HepG2 (cell line): ENCODE results near the gene WWTR1. TPM values are rescaled to one million over a fixed set of nuclear protein-coding genes. Genes with fewer than 3 reads are reported as not detected.
A peak's percentile ranks its signal among the peaks of the same experiment; 100 is the strongest.

ENCODE experiments used
- CENPT ChIP-seq: sonication (generic); formaldehyde crosslinking; IDR thresholded peaks from 2 replicates; pipeline ENCODE4 v1.8.0; 2022; ENCODE audit warnings: low read depth, mild to moderate bottlenecking, moderate library complexity, missing genetic modification reagents
- ELF3 ChIP-seq: IDR thresholded peaks from 2 replicates; pipeline ENCODE4 v1.6.1; 2016; ENCODE audit warnings: missing genetic modification reagents, missing compliant biosample characterization
- GFI1 ChIP-seq: sonication (generic); formaldehyde crosslinking; IDR thresholded peaks from 2 replicates; pipeline ENCODE4 v1.5.0; 2020; ENCODE audit warnings: missing genetic modification reagents, mild to moderate bottlenecking, borderline replicate concordance
- HINFP ChIP-seq: sonication (generic); formaldehyde crosslinking; IDR thresholded peaks from 2 replicates; pipeline ENCODE4 v1.4.0; 2020; ENCODE audit warnings: low read depth, mild to moderate bottlenecking, missing genetic modification reagents
- IKZF4 ChIP-seq: sonication (generic); formaldehyde crosslinking; IDR thresholded peaks from 2 replicates; pipeline ENCODE4 v1.5.1; 2020; ENCODE audit warnings: borderline replicate concordance, mild to moderate bottlenecking, low read depth, missing genetic modification reagents; ENCODE audit errors: not compliant biosample characterization
- MED13 ChIP-seq: sonication (generic); formaldehyde crosslinking; IDR thresholded peaks from 2 replicates; pipeline ENCODE4 v1.5.0; 2020; ENCODE audit warnings: missing genetic modification reagents
- NCOA5 ChIP-seq: sonication (generic); formaldehyde crosslinking; IDR thresholded peaks from 2 replicates; pipeline ENCODE4 v1.4.0; 2020; ENCODE audit warnings: missing genetic modification reagents
- PHF21A ChIP-seq: sonication (generic); formaldehyde crosslinking; IDR thresholded peaks from 2 replicates; pipeline ENCODE4 v1.5.0; 2020; ENCODE audit warnings: mild to moderate bottlenecking, missing genetic modification reagents
- SOX13 ChIP-seq, 3 experiments: fragments of 450-650 bp in 1 of 3; sonication (generic) in 1 of 3; formaldehyde crosslinking in 1 of 3; IDR thresholded peaks in 2 of 3; conservative IDR thresholded peaks in 1 of 3; 2 replicates each; pipeline versions ENCODE4 v1.5.0 to v1.6.1; 2016 to 2020; ENCODE audit warnings: antibody characterized with exemption in 1 of 3, mild to moderate bottlenecking in 1 of 3, missing compliant biosample characterization in 1 of 3, missing genetic modification reagents in 1 of 3, moderate library complexity in 1 of 3
- TARDBP ChIP-seq: sonication (generic); formaldehyde crosslinking; IDR thresholded peaks from 2 replicates; pipeline ENCODE4 v1.8.0; 2022; ENCODE audit warnings: mild to moderate bottlenecking, missing genetic modification reagents
- TGIF2 ChIP-seq: IDR thresholded peaks from 2 replicates; pipeline ENCODE4 v1.6.1; 2016; ENCODE audit warnings: control low read depth, missing compliant biosample characterization
- ZNF263 ChIP-seq: sonication (generic); formaldehyde crosslinking; IDR thresholded peaks from 2 replicates; pipeline ENCODE4 v1.4.0; 2020; ENCODE audit warnings: missing genetic modification reagents
- ZNF335 ChIP-seq: sonication (generic); formaldehyde crosslinking; IDR thresholded peaks from 2 replicates; pipeline ENCODE4 v1.4.0; 2020; ENCODE audit warnings: missing genetic modification reagents
- ZNF768 ChIP-seq: sonication (generic); formaldehyde crosslinking; IDR thresholded peaks from 2 replicates; pipeline ENCODE4 v1.4.0; 2020; ENCODE audit warnings: missing genetic modification reagents
- ZNF790 ChIP-seq: sonication (generic); formaldehyde crosslinking; IDR thresholded peaks from 2 replicates; pipeline ENCODE4 v1.8.0; 2022; ENCODE audit warnings: missing genetic modification reagents, mild to moderate bottlenecking, borderline replicate concordance
- ZSCAN29 ChIP-seq: sonication (generic); formaldehyde crosslinking; conservative IDR thresholded peaks from 2 replicates; pipeline ENCODE4 v1.4.0; 2020; ENCODE audit warnings: mild to moderate bottlenecking, missing genetic modification reagents
- polyA plus RNA-seq, 8 experiments: library from polyadenylated mRNA; depleted of rRNA in 3 of 8; stranded (reverse) in 7 of 8; unstranded in 1 of 8; fragments of >200 nt; fragmentation: Illumina TruSeq in 4 of 8; extraction: Trizol in 4 of 8; gene quantifications; 2 replicates each; pipeline versions ENCODE4 v1.2.1 to v1.2.3, GENCODE V29; 2011 to 2016; ENCODE audit warnings: low read depth in 4 of 8, missing spikeins in 1 of 8, mixed read lengths in 1 of 8; ENCODE audit not compliant: insufficient read depth in 1 of 8
- total RNA-seq, 5 experiments: library from RNA; depleted of rRNA; stranded (reverse); fragments of >200 nt; fragmentation: Illumina TruSeq; extraction: Trizol; gene quantifications; 2 replicates each; pipeline ENCODE4 v1.2.3, GENCODE V29; 2016; ENCODE audit warnings: low read depth in 1 of 5
- TF ChIP-seq, protein P1 (sequence below): sonication (generic); formaldehyde crosslinking; IDR thresholded peaks from 2 replicates; pipeline ENCODE4 v1.4.0; 2020; ENCODE audit warnings: missing genetic modification reagents
- TF ChIP-seq, protein P2 (sequence below): fragments of 450-650 bp; IDR thresholded peaks from 2 replicates; pipeline ENCODE4 v1.6.1; 2017
- TF ChIP-seq, protein P3 (sequence below): sonication (generic); formaldehyde crosslinking; conservative IDR thresholded peaks from 2 replicates; pipeline ENCODE4 v1.4.0; 2020; ENCODE audit warnings: mild to moderate bottlenecking, missing genetic modification reagents, moderate library complexity
- TF ChIP-seq, protein P4 (sequence below): sonication (generic); formaldehyde crosslinking; IDR thresholded peaks from 2 replicates; pipeline ENCODE4 v1.8.1; 2022; ENCODE audit warnings: low read depth, mild to moderate bottlenecking, missing genetic modification reagents

WWTR1 gene
- total and polyA plus RNA-seq, 2 of the 13 experiments (the other 11 are each of a cell fraction or from before 2014, with no cell fraction given), result 19.7 to 139 TPM

DNA sequence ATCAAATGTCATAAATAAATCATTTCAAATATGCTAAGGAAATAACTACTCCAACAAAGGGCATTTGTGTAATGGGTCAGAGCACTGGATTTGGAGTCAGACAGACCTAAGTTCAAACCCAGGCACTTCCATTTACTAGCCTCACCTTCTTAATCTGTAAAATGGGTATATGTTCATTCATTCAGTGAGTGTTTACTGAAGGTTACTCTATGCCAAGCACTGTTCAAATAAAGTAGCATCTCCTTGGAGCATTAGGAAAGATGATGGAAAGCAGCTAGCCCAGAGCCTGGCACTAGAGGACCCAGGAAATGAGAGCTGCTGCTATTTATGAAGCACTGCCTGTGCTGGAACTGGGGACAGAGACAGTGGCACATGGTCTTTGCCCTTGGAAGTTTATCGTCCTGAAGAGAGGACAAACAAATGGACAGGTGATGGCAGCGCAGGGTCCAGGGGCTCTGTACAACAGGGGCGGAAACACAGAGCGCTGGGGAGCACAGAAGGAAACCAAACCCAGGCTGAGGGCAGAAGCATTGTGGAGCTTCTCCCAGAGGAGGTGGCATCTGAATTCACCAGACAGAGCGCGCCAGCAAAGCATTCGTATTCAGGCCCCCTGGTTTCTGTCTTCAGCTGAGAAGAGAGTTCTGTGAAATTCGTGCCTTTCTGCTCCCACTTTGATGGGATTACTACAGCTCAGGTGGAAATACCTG is 164.4 kb downstream of the WWTR1 start (continued):
- TF ChIP-seq TGIF2 (peak; percentile 22; the same call in 1 of the 2 replicates), IKZF4 (CRISPR knock-in tag) (no peak), MED13 (CRISPR knock-in tag) (no peak), NCOA5 (CRISPR knock-in tag) (no peak), SOX13 (IDR thresholded peaks at IDR 0.05) (no peak), SOX13 (CRISPR knock-in tag; conservative IDR thresholded peaks at IDR 0.05 in 1 of 2, IDR thresholded peaks at IDR 0.05 in 1 of 2) (peak in 1 of 2 experiments; percentile 76; a peak in 2 of 4 replicates), TARDBP (CRISPR knock-in tag) (peak; percentile 52; the same call in 1 of the 2 replicates), ZSCAN29 (CRISPR knock-in tag) (no peak), ZNF768 (CRISPR knock-in tag) (no peak), HINFP (CRISPR knock-in tag) (no peak), ELF3 (peak; percentile 88), ZNF335 (CRISPR knock-in tag) (no peak), ZNF263 (CRISPR knock-in tag) (peak; percentile 86), PHF21A (CRISPR knock-in tag) (peak; percentile 72; the same call in 1 of the 2 replicates), CENPT (CRISPR knock-in tag) (no peak), GFI1 (no peak), ZNF790 (CRISPR knock-in tag) (no peak)
- TF ChIP-seq, protein P1, sequence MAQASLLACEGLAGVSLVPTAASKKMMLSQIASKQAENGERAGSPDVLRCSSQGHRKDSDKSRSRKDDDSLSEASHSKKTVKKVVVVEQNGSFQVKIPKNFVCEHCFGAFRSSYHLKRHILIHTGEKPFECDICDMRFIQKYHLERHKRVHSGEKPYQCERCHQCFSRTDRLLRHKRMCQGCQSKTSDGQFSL (CRISPR knock-in tag), result no peak
- TF ChIP-seq, protein P2, sequence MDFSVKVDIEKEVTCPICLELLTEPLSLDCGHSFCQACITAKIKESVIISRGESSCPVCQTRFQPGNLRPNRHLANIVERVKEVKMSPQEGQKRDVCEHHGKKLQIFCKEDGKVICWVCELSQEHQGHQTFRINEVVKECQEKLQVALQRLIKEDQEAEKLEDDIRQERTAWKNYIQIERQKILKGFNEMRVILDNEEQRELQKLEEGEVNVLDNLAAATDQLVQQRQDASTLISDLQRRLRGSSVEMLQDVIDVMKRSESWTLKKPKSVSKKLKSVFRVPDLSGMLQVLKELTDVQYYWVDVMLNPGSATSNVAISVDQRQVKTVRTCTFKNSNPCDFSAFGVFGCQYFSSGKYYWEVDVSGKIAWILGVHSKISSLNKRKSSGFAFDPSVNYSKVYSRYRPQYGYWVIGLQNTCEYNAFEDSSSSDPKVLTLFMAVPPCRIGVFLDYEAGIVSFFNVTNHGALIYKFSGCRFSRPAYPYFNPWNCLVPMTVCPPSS, result no peak
- TF ChIP-seq, protein P3, sequence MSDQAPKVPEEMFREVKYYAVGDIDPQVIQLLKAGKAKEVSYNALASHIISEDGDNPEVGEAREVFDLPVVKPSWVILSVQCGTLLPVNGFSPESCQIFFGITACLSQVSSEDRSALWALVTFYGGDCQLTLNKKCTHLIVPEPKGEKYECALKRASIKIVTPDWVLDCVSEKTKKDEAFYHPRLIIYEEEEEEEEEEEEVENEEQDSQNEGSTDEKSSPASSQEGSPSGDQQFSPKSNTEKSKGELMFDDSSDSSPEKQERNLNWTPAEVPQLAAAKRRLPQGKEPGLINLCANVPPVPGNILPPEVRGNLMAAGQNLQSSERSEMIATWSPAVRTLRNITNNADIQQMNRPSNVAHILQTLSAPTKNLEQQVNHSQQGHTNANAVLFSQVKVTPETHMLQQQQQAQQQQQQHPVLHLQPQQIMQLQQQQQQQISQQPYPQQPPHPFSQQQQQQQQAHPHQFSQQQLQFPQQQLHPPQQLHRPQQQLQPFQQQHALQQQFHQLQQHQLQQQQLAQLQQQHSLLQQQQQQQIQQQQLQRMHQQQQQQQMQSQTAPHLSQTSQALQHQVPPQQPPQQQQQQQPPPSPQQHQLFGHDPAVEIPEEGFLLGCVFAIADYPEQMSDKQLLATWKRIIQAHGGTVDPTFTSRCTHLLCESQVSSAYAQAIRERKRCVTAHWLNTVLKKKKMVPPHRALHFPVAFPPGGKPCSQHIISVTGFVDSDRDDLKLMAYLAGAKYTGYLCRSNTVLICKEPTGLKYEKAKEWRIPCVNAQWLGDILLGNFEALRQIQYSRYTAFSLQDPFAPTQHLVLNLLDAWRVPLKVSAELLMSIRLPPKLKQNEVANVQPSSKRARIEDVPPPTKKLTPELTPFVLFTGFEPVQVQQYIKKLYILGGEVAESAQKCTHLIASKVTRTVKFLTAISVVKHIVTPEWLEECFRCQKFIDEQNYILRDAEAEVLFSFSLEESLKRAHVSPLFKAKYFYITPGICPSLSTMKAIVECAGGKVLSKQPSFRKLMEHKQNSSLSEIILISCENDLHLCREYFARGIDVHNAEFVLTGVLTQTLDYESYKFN (CRISPR knock-in tag), result peak; percentile 96
- TF ChIP-seq, protein P4, sequence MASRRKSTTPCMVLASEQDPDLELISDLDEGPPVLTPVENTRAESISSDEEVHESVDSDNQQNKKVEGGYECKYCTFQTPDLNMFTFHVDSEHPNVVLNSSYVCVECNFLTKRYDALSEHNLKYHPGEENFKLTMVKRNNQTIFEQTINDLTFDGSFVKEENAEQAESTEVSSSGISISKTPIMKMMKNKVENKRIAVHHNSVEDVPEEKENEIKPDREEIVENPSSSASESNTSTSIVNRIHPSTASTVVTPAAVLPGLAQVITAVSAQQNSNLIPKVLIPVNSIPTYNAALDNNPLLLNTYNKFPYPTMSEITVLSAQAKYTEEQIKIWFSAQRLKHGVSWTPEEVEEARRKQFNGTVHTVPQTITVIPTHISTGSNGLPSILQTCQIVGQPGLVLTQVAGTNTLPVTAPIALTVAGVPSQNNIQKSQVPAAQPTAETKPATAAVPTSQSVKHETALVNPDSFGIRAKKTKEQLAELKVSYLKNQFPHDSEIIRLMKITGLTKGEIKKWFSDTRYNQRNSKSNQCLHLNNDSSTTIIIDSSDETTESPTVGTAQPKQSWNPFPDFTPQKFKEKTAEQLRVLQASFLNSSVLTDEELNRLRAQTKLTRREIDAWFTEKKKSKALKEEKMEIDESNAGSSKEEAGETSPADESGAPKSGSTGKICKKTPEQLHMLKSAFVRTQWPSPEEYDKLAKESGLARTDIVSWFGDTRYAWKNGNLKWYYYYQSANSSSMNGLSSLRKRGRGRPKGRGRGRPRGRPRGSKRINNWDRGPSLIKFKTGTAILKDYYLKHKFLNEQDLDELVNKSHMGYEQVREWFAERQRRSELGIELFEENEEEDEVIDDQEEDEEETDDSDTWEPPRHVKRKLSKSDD (CRISPR knock-in tag), result no peak
